ENCODE measurements around the gene GCH1.

GCH1 gene

GRCh38 chr14:54798465-54799124 lies 104.0 kb downstream of the GCH1 start:
- H3K27me3 ChIP-seq (ENCODE audit: insufficient read depth, low read length): no peaks in the 10 kb centered on the region
- H3K9ac ChIP-seq (ENCODE audit: low read length): no peak overlapping the region
- H3K36me3 ChIP-seq (ENCODE audit: insufficient read depth, low read length): no peaks in the 10 kb centered on the region
- no peak overlapping the region for H2AFZ ChIP-seq (ENCODE audit: low read length)
- H3K4me3 ChIP-seq (ENCODE audit: low read depth, low read length, poor library complexity, severe bottlenecking): no peak overlapping the region
- no peaks in the 10 kb centered on the region for H3K9me3 ChIP-seq (ENCODE audit: low read length)
- no peak overlapping the region for H3K27ac ChIP-seq (ENCODE audit: low read depth, low read length, poor library complexity, severe bottlenecking)
- H3K4me2 ChIP-seq (ENCODE audit: low read length): no peak overlapping the region
- TF ChIP-seq CTCF (IDR thresholded peaks at IDR 0.05; ENCODE audit: low read length) (no peak), EZH2 (IDR thresholded peaks at IDR 0.05; ENCODE audit: borderline replicate concordance, low read length) (no peak)
- no peaks in the 10 kb centered on the region for H3F3A ChIP-seq (ENCODE audit: insufficient read depth, low read length)
- H3K79me2 ChIP-seq (ENCODE audit: insufficient read depth, low read length): no peaks in the 10 kb centered on the region
- H3K4me1 ChIP-seq (ENCODE audit: insufficient read depth, low read length, severe bottlenecking): no peaks in the 10 kb centered on the region
- H4K20me1 ChIP-seq (ENCODE audit: insufficient read depth, low read length): no peaks in the 10 kb centered on the region
- H3K9me2 ChIP-seq (ENCODE audit: low read depth, low read length): no peaks in the 10 kb centered on the region

- Histone ChIP-seq H3K9me3 (ENCODE audit: low read length) (no peaks in the 10 kb centered on the region), H3F3A (ENCODE audit: insufficient read depth, low read length) (no peaks in the 10 kb centered on the region), H3K9me2 (ENCODE audit: low read depth, low read length) (no peaks in the 10 kb centered on the region), H3K4me2 (ENCODE audit: low read length) (no peak overlapping the region), H3K27me3 (ENCODE audit: insufficient read depth, low read length) (peaks cover under 1% of the 10 kb centered on the region; the same call in 1 of the 2 replicates), H3K4me3 (ENCODE audit: low read depth, low read length, poor library complexity, severe bottlenecking) (no peak overlapping the region), H3K4me1 (ENCODE audit: insufficient read depth, low read length, severe bottlenecking) (no peaks in the 10 kb centered on the region), H3K27ac (ENCODE audit: low read depth, low read length, poor library complexity, severe bottlenecking) (no peak overlapping the region), H3K36me3 (ENCODE audit: insufficient read depth, low read length) (no peaks in the 10 kb centered on the region), H3K9ac (ENCODE audit: low read length) (no peak overlapping the region), H2AFZ (ENCODE audit: low read length) (no peak overlapping the region), H4K20me1 (ENCODE audit: insufficient read depth, low read length) (no peaks in the 10 kb centered on the region), H3K79me2 (ENCODE audit: insufficient read depth, low read length) (no peaks in the 10 kb centered on the region)
- no peak for TF ChIP-seq CTCF (IDR thresholded peaks at IDR 0.05; ENCODE audit: low read length)
These were observed 104.6 kb downstream of the GCH1 start for GRCh38 chr14:54797986-54798385.

- H4K20me1 ChIP-seq (ENCODE audit: insufficient read depth, low read length): no peaks in the 10 kb centered on the region
- no peaks in the 10 kb centered on the region for H3K36me3 ChIP-seq (ENCODE audit: insufficient read depth, low read length)
- no peaks in the 10 kb centered on the region for H3K9me2 ChIP-seq (ENCODE audit: low read depth, low read length)
- no peak overlapping the region for H3K4me2 ChIP-seq (ENCODE audit: low read length)
- peaks cover 3% of the 10 kb centered on the region; the same call in 1 of the 2 replicates for H3K27me3 ChIP-seq (ENCODE audit: insufficient read depth, low read length)
- no peaks in the 10 kb centered on the region for H3K79me2 ChIP-seq (ENCODE audit: insufficient read depth, low read length)
- H2AFZ ChIP-seq (ENCODE audit: low read length): no peak overlapping the region
- H3K9ac ChIP-seq (ENCODE audit: low read length): no peak overlapping the region
- H3K27ac ChIP-seq (ENCODE audit: low read depth, low read length, poor library complexity, severe bottlenecking): no peak overlapping the region
- no peaks in the 10 kb centered on the region for H3K4me1 ChIP-seq (ENCODE audit: insufficient read depth, low read length, severe bottlenecking)
- TF ChIP-seq EZH2 (IDR thresholded peaks at IDR 0.05; ENCODE audit: borderline replicate concordance, low read length) (no peak), CTCF (IDR thresholded peaks at IDR 0.05; ENCODE audit: low read length) (no peak)
- no peak overlapping the region for H3K4me3 ChIP-seq (ENCODE audit: low read depth, low read length, poor library complexity, severe bottlenecking)
- no peaks in the 10 kb centered on the region for H3F3A ChIP-seq (ENCODE audit: insufficient read depth, low read length)
- no peaks in the 10 kb centered on the region for H3K9me3 ChIP-seq (ENCODE audit: low read length)
These were observed 105.1 kb downstream of the GCH1 start for GRCh38 chr14:54797556-54797955.
